GM12878 (cell line): ENCODE results near the gene WEE2. TPM values are rescaled to one million over a fixed set of nuclear protein-coding genes. Genes with fewer than 3 reads are reported as not detected.
A peak's percentile ranks its signal among the peaks of the same experiment; 100 is the strongest.

Experiments
- ASH2L ChIP-seq: fragments of 300-600, 200-600 bp; sonication (generic); IDR thresholded peaks from 2 replicates; pipeline ENCODE4 v1.6.1; 2017; ENCODE audit warnings: low read depth, mild to moderate bottlenecking, borderline replicate concordance
- BCL3 ChIP-seq: IDR thresholded peaks from 2 replicates; pipeline ENCODE4 v1.6.1; 2011; ENCODE audit warnings: borderline replicate concordance, low read depth, mild to moderate bottlenecking, moderate library complexity, low read length; ENCODE audit not compliant: insufficient read depth, poor library complexity, severe bottlenecking
- CBFB ChIP-seq: IDR thresholded peaks from 2 replicates; pipeline ENCODE4 v1.6.1; 2016; ENCODE audit warnings: antibody characterized with exemption, low read depth
- CHD4 ChIP-seq: fragments of 200-600 bp; sonication (generic); IDR thresholded peaks from 2 replicates; pipeline ENCODE4 v1.6.1; 2016; ENCODE audit warnings: mild to moderate bottlenecking
- E2F8 ChIP-seq: fragments of 450-650 bp; IDR thresholded peaks from 2 replicates; pipeline ENCODE4 v1.6.1; 2018; ENCODE audit warnings: mild to moderate bottlenecking, low read depth, moderate library complexity; ENCODE audit not compliant: partially characterized antibody
- HDAC6 ChIP-seq: fragments of 200-600 bp; sonication (generic); IDR thresholded peaks from one replicate; pipeline ENCODE4 v1.8.0; 2017; ENCODE audit warnings: antibody characterized with exemption; ENCODE audit not compliant: unreplicated experiment
- KAT2A ChIP-seq: conservative IDR thresholded peaks from 2 replicates; pipeline ENCODE4 v1.6.1; 2011; ENCODE audit warnings: low read depth, low read length; ENCODE audit not compliant: control insufficient read depth
- POLR2AphosphoS5 ChIP-seq: IDR thresholded peaks from 2 replicates; pipeline ENCODE4 v1.6.1; 2011; ENCODE audit warnings: mild to moderate bottlenecking, low read length, inconsistent platforms
- RUNX3 ChIP-seq: IDR thresholded peaks from 2 replicates; pipeline ENCODE4 v1.6.1; 2012; ENCODE audit warnings: low read length, inconsistent platforms
- SPI1 ChIP-seq: IDR thresholded peaks from 2 replicates; pipeline ENCODE4 v1.6.1; 2011; ENCODE audit warnings: low read depth, mild to moderate bottlenecking, low read length, moderate library complexity, borderline replicate concordance; ENCODE audit not compliant: insufficient read depth
- TBL1XR1 ChIP-seq: IDR thresholded peaks from 2 replicates; pipeline ENCODE4 v1.6.1; 2012; ENCODE audit warnings: low read depth, low read length, improper control_type of control experiment
- TCF12 ChIP-seq: IDR thresholded peaks from 2 replicates; pipeline ENCODE4 v1.6.1; 2011; ENCODE audit warnings: low read depth, mild to moderate bottlenecking, low read length
- USF2 ChIP-seq: IDR thresholded peaks from 2 replicates; pipeline ENCODE4 v1.6.1; 2011; ENCODE audit warnings: low read depth, low read length, improper control_type of control experiment, borderline replicate concordance
- ZBTB4 ChIP-seq: fragments of 450-650 bp; formaldehyde crosslinking; IDR thresholded peaks from 2 replicates; pipeline ENCODE4 v1.4.0; 2022; ENCODE audit warnings: mild to moderate bottlenecking, moderate library complexity
- ZNF687 ChIP-seq: fragments of 450-650 bp; IDR thresholded peaks from 2 replicates; pipeline ENCODE4 v1.6.1; 2017; ENCODE audit warnings: mild to moderate bottlenecking, moderate library complexity
- polyA plus RNA-seq, 11 experiments: library from polyadenylated mRNA; depleted of rRNA in 4 of 11; unstranded in 6 of 11; stranded (reverse) in 5 of 11; fragments of >200 nt; fragmentation: Nextera tagmentation in 4 of 11; fragmentation: Illumina TruSeq in 1 of 11; extraction: Ambion mirVana in 4 of 11; extraction: Trizol in 1 of 11; gene quantifications; 1 replicate in 1 of 11; 2 replicates in 10 of 11; pipeline versions ENCODE4 v1.2.1 to v1.2.3, GENCODE V29; 2011 to 2016; ENCODE audit warnings: inconsistent platforms in 2 of 11, missing spikeins in 2 of 11, low read depth in 1 of 11
- total RNA-seq, 4 experiments: library from RNA; depleted of rRNA in 3 of 4; stranded (reverse); fragments of >200 nt in 3 of 4; fragmentation: Illumina TruSeq in 1 of 4; extraction: Trizol in 1 of 4; gene quantifications; 2 replicates each; pipeline versions ENCODE4 v1.2.1 to v1.2.3, GENCODE V29; 2013 to 2021

The WEE2 gene
- total and polyA plus RNA-seq, 10 of the 15 experiments (the other 5 are each of a cell fraction or from before 2014, with no cell fraction given), result 0.02 to 0.03 (median 0.03) TPM; not detected in 7

- TF ChIP-seq TBL1XR1 (no peak), E2F8 (no peak), ZBTB4 (no peak), USF2 (no peak), ZNF687 (no peak), CHD4 (no peak), TCF12 (no peak), CBFB (no peak), POLR2AphosphoS5 (peak; percentile 57; the same call in 1 of the 2 replicates), KAT2A (no peak), ASH2L (peak; percentile 50; the same call in 1 of the 2 replicates), SPI1 (no peak), BCL3 (no peak), HDAC6 (no peak), RUNX3 (peak; percentile 67)
These were observed 6.6 kb upstream of the WEE2 start (continued) for GRCh38 chr7:141701489-141702046.
